PC-3 (cell line): ENCODE data around the gene DPH1.

ENCODE experiments used
- CTCF ChIP-seq: fragments of 300-600 bp; sonication (generic); conservative IDR thresholded peaks from 2 replicates; pipeline ENCODE4 v1.5.1; 2017; ENCODE audit warnings: antibody characterized with exemption, low read depth, mild to moderate bottlenecking, low read length
- EZH2 ChIP-seq: fragments of 300-600 bp; sonication (generic); IDR thresholded peaks from one replicate; pipeline ENCODE4 v1.6.1; 2017; ENCODE audit warnings: antibody characterized with exemption, mild to moderate bottlenecking, low read length; ENCODE audit not compliant: unreplicated experiment

GRCh38 chr17:2081564-2081963, 51.6 kb downstream of the DPH1 start:
- TF ChIP-seq CTCF (no peak), EZH2 (no peak)
